ENCODE measurements around the gene SLITRK3.

DNA sequence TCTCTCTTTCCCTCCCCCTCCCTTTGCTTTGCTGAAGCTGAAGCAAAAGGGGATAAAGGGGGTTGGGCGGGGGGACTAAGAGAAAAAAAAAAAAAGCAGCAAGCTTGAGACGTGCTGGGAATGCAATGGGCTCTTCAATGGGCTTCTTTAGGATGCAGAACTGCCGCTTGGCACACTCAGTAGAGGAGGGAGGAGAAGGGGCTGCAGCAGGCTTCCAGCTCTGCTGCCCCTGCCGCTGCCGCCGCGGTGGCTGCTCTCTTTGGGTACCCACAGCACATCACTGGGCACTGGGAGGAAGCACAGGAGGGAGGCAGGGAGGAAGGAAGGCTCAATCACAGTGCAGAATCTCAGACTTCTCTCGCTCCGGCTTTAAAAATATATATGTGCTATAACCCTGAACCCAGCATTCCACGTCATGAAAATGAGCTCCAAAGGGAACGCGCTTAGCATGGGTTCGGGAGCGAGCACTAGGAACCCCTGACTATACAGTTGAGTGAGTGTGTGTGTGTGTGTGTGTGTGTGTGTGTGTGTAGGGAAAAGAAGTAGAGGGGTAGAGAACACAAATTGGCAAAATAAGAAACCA, 3.5 kb downstream of the SLITRK3 start:
- TF ChIP-seq, protein P1, sequence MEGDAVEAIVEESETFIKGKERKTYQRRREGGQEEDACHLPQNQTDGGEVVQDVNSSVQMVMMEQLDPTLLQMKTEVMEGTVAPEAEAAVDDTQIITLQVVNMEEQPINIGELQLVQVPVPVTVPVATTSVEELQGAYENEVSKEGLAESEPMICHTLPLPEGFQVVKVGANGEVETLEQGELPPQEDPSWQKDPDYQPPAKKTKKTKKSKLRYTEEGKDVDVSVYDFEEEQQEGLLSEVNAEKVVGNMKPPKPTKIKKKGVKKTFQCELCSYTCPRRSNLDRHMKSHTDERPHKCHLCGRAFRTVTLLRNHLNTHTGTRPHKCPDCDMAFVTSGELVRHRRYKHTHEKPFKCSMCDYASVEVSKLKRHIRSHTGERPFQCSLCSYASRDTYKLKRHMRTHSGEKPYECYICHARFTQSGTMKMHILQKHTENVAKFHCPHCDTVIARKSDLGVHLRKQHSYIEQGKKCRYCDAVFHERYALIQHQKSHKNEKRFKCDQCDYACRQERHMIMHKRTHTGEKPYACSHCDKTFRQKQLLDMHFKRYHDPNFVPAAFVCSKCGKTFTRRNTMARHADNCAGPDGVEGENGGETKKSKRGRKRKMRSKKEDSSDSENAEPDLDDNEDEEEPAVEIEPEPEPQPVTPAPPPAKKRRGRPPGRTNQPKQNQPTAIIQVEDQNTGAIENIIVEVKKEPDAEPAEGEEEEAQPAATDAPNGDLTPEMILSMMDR (IDR thresholded peaks at IDR 0.05; ENCODE audit: low read length), result no peak
- no peak for TF ChIP-seq EZH2phosphoT487 (IDR thresholded peaks at IDR 0.05; ENCODE audit: low read length)
